K562 (cell line): ENCODE data around the gene TMEM123. TPM values are rescaled to one million over a fixed set of nuclear protein-coding genes. Genes with fewer than 3 reads are reported as not detected.

Source experiments
- PBX2 ChIP-seq, 2 experiments: IDR thresholded peaks in 1 of 2; conservative IDR thresholded peaks in 1 of 2; 2 replicates each; pipeline ENCODE4 v1.6.1; 2016; ENCODE audit warnings: low read depth in 2 of 2, mild to moderate bottlenecking in 1 of 2, missing compliant biosample characterization in 1 of 2, missing genetic modification characterization in 1 of 2, moderate library complexity in 1 of 2
- TSHZ1 ChIP-seq: fragments of 250-450 bp; sonication (Bioruptor Pico); IDR thresholded peaks from 2 replicates; pipeline ENCODE4 v1.4.0; 2020; ENCODE audit warnings: mild to moderate bottlenecking, moderate library complexity
- ZNF143 ChIP-seq: sonication (generic); formaldehyde crosslinking; IDR thresholded peaks from 2 replicates; pipeline ENCODE4 v1.9.0; 2022; ENCODE audit warnings: mild to moderate bottlenecking, missing genetic modification reagents
- polyA plus RNA-seq, 8 experiments: library from polyadenylated mRNA; depleted of rRNA in 4 of 8; stranded (reverse) in 5 of 8; unstranded in 3 of 8; fragments of >200 nt; fragmentation: Nextera tagmentation in 2 of 8; fragmentation: Illumina TruSeq in 1 of 8; extraction: Ambion mirVana in 2 of 8; extraction: Trizol in 1 of 8; gene quantifications; 2 replicates each; pipeline versions ENCODE4 v1.2.1 to v1.2.3, GENCODE V29; 2011 to 2014; ENCODE audit warnings: inconsistent platforms in 1 of 8, missing spikeins in 1 of 8
- total RNA-seq, 7 experiments: library from RNA; depleted of rRNA in 6 of 7; stranded (reverse); fragments of >200 nt in 6 of 7; fragmentation: Illumina TruSeq in 2 of 7; extraction: Trizol in 2 of 7; gene quantifications; 2 replicates each; pipeline versions ENCODE4 v1.2.1 to v1.2.3, GENCODE V29; 2011 to 2021; ENCODE audit warnings: low replicate concordance in 1 of 7

The TMEM123 gene
- total and polyA plus RNA-seq, 9 of the 15 experiments (the other 6 are each of a cell fraction or from before 2014, with no cell fraction given) = 19.8 to 344 (median 82.4) TPM

- TF ChIP-seq PBX2 (CRISPR knock-in tag; IDR thresholded peaks at IDR 0.05; ENCODE audit: low read depth) = no peak
- TF ChIP-seq PBX2 (tag; conservative IDR thresholded peaks at IDR 0.05; ENCODE audit: low read depth) = no peak
- no peak for TF ChIP-seq TSHZ1 (CRISPR knock-in tag)
- no peak for TF ChIP-seq ZNF143 (CRISPR knock-in tag)
Measured at GRCh38 chr11:102347462-102348370, 104.8 kb downstream of the TMEM123 start (continued).
